HG03354 (cell line): ENCODE data around the gene MARK3.

ENCODE experiments used
- ATAC-seq: cut with Tn5 transposase; IDR thresholded peaks from one replicate; pipeline ENCODE4 v1.9.1; 2021; ENCODE audit warnings: mild to moderate bottlenecking; ENCODE audit not compliant: unreplicated experiment, poor library complexity, severe bottlenecking

MARK3 gene

GRCh38 chr14:103474893-103475292 lies 89.7 kb downstream of the MARK3 start:
- ATAC-seq = no peak

GRCh38 chr14:103476065-103476464 lies 90.8 kb downstream of the MARK3 start:
- ATAC-seq = no peak

GRCh38 chr14:103476631-103477030 lies 91.4 kb downstream of the MARK3 start:
- ATAC-seq = no peak

GRCh38 chr14:103480595-103480994 lies 95.4 kb downstream of the MARK3 start:
- peak; percentile 69 for ATAC-seq

GRCh38 chr14:103483600-103483999 lies 98.4 kb downstream of the MARK3 start:
- ATAC-seq = no peak

GRCh38 chr14:103485504-103485903 lies 100.3 kb downstream of the MARK3 start:
- ATAC-seq = no peak

- ATAC-seq = no peak
Measured at GRCh38 chr14:103488071-103488470, 102.9 kb downstream of the MARK3 start.

- ATAC-seq = no peak
Measured at GRCh38 chr14:103488960-103489359, 103.7 kb downstream of the MARK3 start.

GRCh38 chr14:103489621-103490020 lies 104.4 kb downstream of the MARK3 start:
- no peak for ATAC-seq

- no peak for ATAC-seq
Measured at GRCh38 chr14:103491691-103492090, 106.5 kb downstream of the MARK3 start.

- ATAC-seq = no peak
Measured at GRCh38 chr14:103492156-103492925, 107.1 kb downstream of the MARK3 start.

GRCh38 chr14:103495854-103496253 lies 110.6 kb downstream of the MARK3 start:
- ATAC-seq = no peak

GRCh38 chr14:103496776-103497175 lies 111.6 kb downstream of the MARK3 start:
- ATAC-seq = no peak

GRCh38 chr14:103499709-103500108 lies 114.5 kb downstream of the MARK3 start:
- no peak for ATAC-seq

GRCh38 chr14:103500148-103500990 lies 115.2 kb downstream of the MARK3 start:
- no peak for ATAC-seq

- ATAC-seq = no peak
Measured at GRCh38 chr14:103501041-103501870, 116.0 kb downstream of the MARK3 start.

GRCh38 chr14:103501921-103502669 lies 116.9 kb downstream of the MARK3 start:
- ATAC-seq = no peak

- no peak for ATAC-seq
Measured at GRCh38 chr14:103502877-103503276, 117.7 kb downstream of the MARK3 start.

- ATAC-seq = no peak
Measured at GRCh38 chr14:103503296-103503695, 118.1 kb downstream of the MARK3 start.
